GM12878 (cell line): Measurements from ENCODE around the gene ARID4B. TPM values are rescaled to one million over a fixed set of nuclear protein-coding genes. Genes with fewer than 3 reads are reported as not detected.

Experiments
- ATAC-seq: fragments of 200-7000 bp; cut with Tn5 transposase; 3 replicates; pipeline ENCODE4 v1.9.1; 2020; ENCODE audit warnings: mild to moderate bottlenecking, moderate library complexity
- BruUV-seq: library from RNA; stranded (reverse); fragments of 400-500 nt; replicated peaks from 2 replicates; lab custom pipeline; 2021; lab: Mats Ljungman, UMichigan
- CTCF ChIA-PET: fragments of 300-600 bp; sonication (Branson Sonifier 250); formaldehyde crosslinking; extraction: SDS; loops from one replicate; lab custom pipeline; 2021; ENCODE audit warnings: inconsistent platforms; lab: Yijun Ruan, JAX
- POLR2A ChIA-PET: fragments of 350-600 bp; formaldehyde crosslinking; extraction: SDS; loops from one replicate; lab custom pipeline; 2021; ENCODE audit warnings: inconsistent platforms; lab: Charles Lee
- RAD21 ChIA-PET: fragments of 300-600 bp; sonication (Branson Sonifier 250); formaldehyde crosslinking; loops from one replicate; lab custom pipeline; 2023; ENCODE audit warnings: antibody characterized with exemption; ENCODE audit not compliant: unreplicated experiment; lab: Charles Lee
- SMC1A ChIA-PET: fragments of 300-600 bp; sonication (Branson Sonifier 250); formaldehyde crosslinking; loops from one replicate; lab custom pipeline; 2023; ENCODE audit not compliant: unreplicated experiment, uncharacterized antibody; lab: Charles Lee
- DNase-seq: peaks from one replicate; pipeline ENCODE4 v3.0.0-alpha.2; 2011; ENCODE audit warnings: low read depth, low spot score
- FAIRE-seq: peaks from 3 replicates; lab custom pipeline; 2011; peaks lifted over from hg19 to GRCh38; lab: Jason Lieb, UNC
- H2AFZ ChIP-seq: 2 replicates; pipeline ENCODE4 v1.6.0; 2011; ENCODE audit warnings: low read depth, low read length, control low read depth; ENCODE audit not compliant: control insufficient read depth
- H3K27ac ChIP-seq: 2 replicates; pipeline ENCODE4 v1.5.1; 2011; ENCODE audit warnings: control low read depth; ENCODE audit not compliant: control insufficient read depth, insufficient read depth
- H3K27me3 ChIP-seq, 2 experiments: replicated peaks in 1 of 2; 2 replicates each; pipeline versions ENCODE4 v1.6.0 to v1.6.1; 2011; ENCODE audit warnings: low read length in 1 of 2; ENCODE audit not compliant: control insufficient read depth in 2 of 2, insufficient read depth in 2 of 2
- H3K36me3 ChIP-seq, 2 experiments: 2 replicates each; pipeline ENCODE4 v1.5.1; 2011; ENCODE audit warnings: low read length in 1 of 2; ENCODE audit not compliant: control insufficient read depth in 2 of 2, insufficient read depth in 2 of 2
- H3K4me1 ChIP-seq: 2 replicates; pipeline ENCODE4 v1.6.1; 2011; ENCODE audit warnings: mild to moderate bottlenecking, low read length, moderate library complexity, mixed read lengths; ENCODE audit not compliant: control insufficient read depth, insufficient read depth
- H3K4me2 ChIP-seq: 2 replicates; pipeline ENCODE4 v1.6.0; 2011; ENCODE audit warnings: control low read depth; ENCODE audit not compliant: control insufficient read depth, insufficient read depth
- H3K4me3 ChIP-seq: fragments of 200-600 bp; sonication (generic); 2 replicates; pipeline ENCODE4 v1.5.1; 2016
- H3K79me2 ChIP-seq: 2 replicates; pipeline ENCODE4 v1.6.0; 2011; ENCODE audit warnings: low read length; ENCODE audit not compliant: control insufficient read depth, insufficient read depth
- H3K9ac ChIP-seq: 2 replicates; pipeline ENCODE4 v1.8.0; 2011; ENCODE audit warnings: low read length, control low read depth, mixed read lengths; ENCODE audit not compliant: control insufficient read depth, insufficient read depth
- H3K9me3 ChIP-seq: replicated peaks from 3 replicates; pipeline ENCODE4 v1.5.1; 2011; ENCODE audit warnings: mild to moderate bottlenecking, low read length; ENCODE audit not compliant: control insufficient read depth, insufficient read depth
- H4K20me1 ChIP-seq: 2 replicates; pipeline ENCODE4 v1.6.0; 2011; ENCODE audit not compliant: control insufficient read depth, insufficient read depth
- BCL11A ChIP-seq: IDR thresholded peaks from 2 replicates; pipeline ENCODE4 v1.6.1; 2011; ENCODE audit warnings: low read depth, low read length
- BCLAF1 ChIP-seq: fragments of 450-650 bp; IDR thresholded peaks from 2 replicates; pipeline ENCODE4 v1.6.1; 2017; ENCODE audit warnings: antibody characterized with exemption, mild to moderate bottlenecking, moderate library complexity
- BRCA1 ChIP-seq: IDR thresholded peaks from 2 replicates; pipeline ENCODE4 v1.6.1; 2011; ENCODE audit warnings: low read depth, low read length, improper control_type of control experiment
- CBX5 ChIP-seq: sonication (generic); IDR thresholded peaks from 2 replicates; pipeline ENCODE4 v1.6.1; 2016; ENCODE audit warnings: low read depth, moderate library complexity, mild to moderate bottlenecking, inconsistent platforms
- MAX ChIP-seq: IDR thresholded peaks from 2 replicates; pipeline ENCODE4 v1.6.1; 2012; ENCODE audit warnings: low read depth, low read length, improper control_type of control experiment
- NFXL1 ChIP-seq: fragments of 450-650 bp; IDR thresholded peaks from 2 replicates; pipeline ENCODE4 v1.6.1; 2017; ENCODE audit warnings: antibody characterized with exemption, mild to moderate bottlenecking, borderline replicate concordance
- NFYA ChIP-seq: IDR thresholded peaks from 2 replicates; pipeline ENCODE4 v1.6.1; 2011; ENCODE audit warnings: low read depth, mild to moderate bottlenecking, low read length, improper control_type of control experiment, borderline replicate concordance
- NR2C1 ChIP-seq: fragments of 450-650 bp; IDR thresholded peaks from 2 replicates; pipeline ENCODE4 v1.6.1; 2017; ENCODE audit warnings: antibody characterized with exemption, mild to moderate bottlenecking, moderate library complexity
- PAX5 ChIP-seq: IDR thresholded peaks from 2 replicates; pipeline ENCODE4 v1.6.1; 2011; ENCODE audit warnings: low read depth, low read length, borderline replicate concordance
- RBBP5 ChIP-seq: fragments of 200-600 bp; sonication (generic); conservative IDR thresholded peaks from 2 replicates; pipeline ENCODE4 v1.6.1; 2016
- RELB ChIP-seq: fragments of 450-650 bp; IDR thresholded peaks from 2 replicates; pipeline ENCODE4 v1.6.1; 2017; ENCODE audit warnings: low read depth, mild to moderate bottlenecking, moderate library complexity
- RUNX3 ChIP-seq: IDR thresholded peaks from 2 replicates; pipeline ENCODE4 v1.6.1; 2012; ENCODE audit warnings: low read length, inconsistent platforms
- SREBF2 ChIP-seq: IDR thresholded peaks from 2 replicates; pipeline ENCODE4 v1.6.1; 2012; ENCODE audit warnings: mild to moderate bottlenecking, low read length
- TARDBP ChIP-seq: IDR thresholded peaks from 2 replicates; pipeline ENCODE4 v1.6.1; 2016; ENCODE audit warnings: borderline replicate concordance
- TBL1XR1 ChIP-seq: IDR thresholded peaks from 2 replicates; pipeline ENCODE4 v1.6.1; 2012; ENCODE audit warnings: low read depth, low read length, improper control_type of control experiment
- ZNF274 ChIP-seq: IDR thresholded peaks from one replicate; pipeline ENCODE4 v1.8.0; 2011; ENCODE audit not compliant: insufficient read length, insufficient read depth
- ZNF384 ChIP-seq: IDR thresholded peaks from 2 replicates; pipeline ENCODE4 v1.6.1; 2012; ENCODE audit warnings: low read depth, mild to moderate bottlenecking, low read length, improper control_type of control experiment, borderline replicate concordance
- ZZZ3 ChIP-seq: IDR thresholded peaks from 2 replicates; pipeline ENCODE4 v1.6.1; 2011; ENCODE audit warnings: low read depth; ENCODE audit not compliant: control insufficient read depth, insufficient read length
- WGBS: methylation state at CpG from one replicate; pipeline ENCODE4 v1.1.6; 2016; ENCODE audit warnings: low lambda C conversion rate; ENCODE audit not compliant: insufficient replicate concordance, insufficient coverage; ENCODE audit errors: missing lambda C conversion rate; 5-methylcytosine and 5-hydroxymethylcytosine counted together
- in situ Hi-C: fragments of 300-500 bp; cut with MboI; formaldehyde crosslinking; loops from 9 replicates; pipeline ENCODE4 v1.14.3; 2018; ENCODE audit warnings: mixed read lengths
- intact Hi-C: fragments of 100-400 bp; cut with micrococcal nuclease; formaldehyde crosslinking; loops from one replicate; pipeline ENCODE4 v1.14.2; 2022; ENCODE audit not compliant: unreplicated experiment
- polyA plus RNA-seq, 11 experiments: library from polyadenylated mRNA; depleted of rRNA in 4 of 11; unstranded in 6 of 11; stranded (reverse) in 5 of 11; fragments of >200 nt; fragmentation: Nextera tagmentation in 4 of 11; fragmentation: Illumina TruSeq in 1 of 11; extraction: Ambion mirVana in 4 of 11; extraction: Trizol in 1 of 11; gene quantifications; 1 replicate in 1 of 11; 2 replicates in 10 of 11; pipeline versions ENCODE4 v1.2.1 to v1.2.3, GENCODE V29; 2011 to 2016; ENCODE audit warnings: inconsistent platforms in 2 of 11, missing spikeins in 2 of 11, low read depth in 1 of 11
- total RNA-seq, 4 experiments: library from RNA; depleted of rRNA in 3 of 4; stranded (reverse); fragments of >200 nt in 3 of 4; fragmentation: Illumina TruSeq in 1 of 4; extraction: Trizol in 1 of 4; gene quantifications; 2 replicates each; pipeline versions ENCODE4 v1.2.1 to v1.2.3, GENCODE V29; 2013 to 2021

ARID4B gene
- total and polyA plus RNA-seq, 10 of the 15 experiments (the other 5 are each of a cell fraction or from before 2014, with no cell fraction given) = 13.6 to 39.1 (median 28.0) TPM

- no peak for TF ChIP-seq MAX
Observed at GRCh38 chr1:235133086-235133485, 194.9 kb downstream of the ARID4B start (continued).

GRCh38 chr1:235131961-235132360, 196.0 kb downstream of the ARID4B start:
- 89% methylated on average over 6 of the region's 6 CpGs for WGBS
- TF ChIP-seq BCL11A (no peak), TBL1XR1 (no peak), NFYA (no peak), NFXL1 (no peak), ZZZ3 (no peak), CBX5 (no peak), RBBP5 (no peak), BRCA1 (no peak), NR2C1 (no peak), ZNF384 (no peak), BCLAF1 (no peak), PAX5 (no peak), RELB (no peak), TARDBP (no peak), ZNF274 (no peak), RUNX3 (no peak), SREBF2 (no peak), MAX (no peak)

More at GRCh38 chr1:235131961-235132360, 196.0 kb downstream of the ARID4B start:
- CTCF ChIA-PET = interaction anchor here (1.5 kb wide), 1 partner anchor 38 kb away, joined by 4 read pairs; no protein-coding TSS in a partner anchor
- no peak overlapping the region for H2AFZ ChIP-seq
- H3K4me2 ChIP-seq = no peak overlapping the region
- H3K27me3 ChIP-seq = no peaks in the 10 kb centered on the region
- POLR2A ChIA-PET = no interaction called here
- RAD21 ChIA-PET = no interaction called here
- no peak overlapping the region for H3K27ac ChIP-seq
- no peak for DNase-seq
- 0 out of 2 replicates have a peak, but pooled peaks cover 3% of the 10 kb centered on the region for H3K4me1 ChIP-seq
- peaks cover 13 to 20% of the 10 kb centered on the region in 2 experiments for H3K36me3 ChIP-seq
- in situ Hi-C loops = no loop called here
- peaks cover 21% of the 10 kb centered on the region for H3K79me2 ChIP-seq
- no peaks in the 10 kb centered on the region for H3K9me3 ChIP-seq
- ATAC-seq = no peak
- no peak for FAIRE-seq
- H3K9ac ChIP-seq = no peak overlapping the region
- no peak overlapping the region for H3K4me3 ChIP-seq
- BruUV-seq = no TSS peak
- SMC1A ChIA-PET = interaction anchor here (0.6 to 2.7 kb wide), 2 partner anchors 10 to 39 kb away, joined by 3 to 9 read pairs; no protein-coding TSS in a partner anchor
- intact Hi-C loops = no loop called here
- H4K20me1 ChIP-seq = no peaks in the 10 kb centered on the region
